Mononuclear cell (primary cell): ENCODE results near the gene SHISA6. TPM values are rescaled to one million over a fixed set of nuclear protein-coding genes. Genes with fewer than 3 reads are reported as not detected.

Experiments
- H3K27me3 ChIP-seq: 2 replicates; pipeline ENCODE4 v1.6.0; 2011; ENCODE audit warnings: low read length, control low read depth; ENCODE audit not compliant: insufficient read depth
- H3K4me1 ChIP-seq: 2 replicates; pipeline ENCODE4 v1.5.1; 2011; ENCODE audit warnings: mild to moderate bottlenecking, low read length, control low read depth; ENCODE audit not compliant: insufficient read depth
- H3K4me3 ChIP-seq: 2 replicates; pipeline ENCODE4 v1.5.1; 2011; ENCODE audit warnings: mild to moderate bottlenecking, low read length, moderate library complexity
- H3K9me3 ChIP-seq: 2 replicates; pipeline ENCODE4 v1.5.1; 2011; ENCODE audit warnings: low read depth, mild to moderate bottlenecking, control low read depth, low read length
- total RNA-seq: library from RNA; depleted of rRNA; stranded (reverse); fragments of >200 nt; gene quantifications from one replicate; pipeline ENCODE4 v1.2.3, GENCODE V29; 2012

Gene SHISA6
- total RNA-seq, 1 donor: not detected

GRCh38 chr17:11387610-11388009, 146.6 kb downstream of the SHISA6 start:
- Histone ChIP-seq H3K4me3 (no peak overlapping the region), H3K27me3 (no peaks in the 10 kb centered on the region), H3K4me1 (no peaks in the 10 kb centered on the region), H3K9me3 (no peaks in the 10 kb centered on the region)

DNA sequence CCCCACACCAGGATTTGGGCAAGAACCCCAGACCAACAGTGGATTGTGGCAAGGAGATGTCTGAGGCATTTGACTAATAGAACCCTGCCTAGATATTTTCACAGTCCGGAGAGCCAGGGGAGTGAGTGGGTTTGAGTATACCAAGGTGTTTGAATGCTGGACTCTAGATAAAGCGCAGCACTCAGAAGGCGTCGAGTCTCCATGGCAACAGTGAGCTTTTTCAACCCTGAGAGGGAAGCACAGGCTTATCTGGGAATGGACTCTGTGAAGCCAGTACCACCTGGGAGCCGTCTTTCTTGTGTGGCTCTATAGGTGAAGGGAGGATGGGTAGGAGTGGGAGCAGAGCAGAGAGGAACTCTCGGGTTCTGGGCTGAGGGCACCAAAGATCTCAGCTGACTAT, 147.0 kb downstream of the SHISA6 start:
- Histone ChIP-seq H3K9me3 (no peaks in the 10 kb centered on the region), H3K27me3 (no peaks in the 10 kb centered on the region), H3K4me3 (no peak overlapping the region), H3K4me1 (no peaks in the 10 kb centered on the region)

- H3K4me3 ChIP-seq: no peak overlapping the region
- H3K27me3 ChIP-seq: no peaks in the 10 kb centered on the region
- no peaks in the 10 kb centered on the region for H3K9me3 ChIP-seq
- H3K4me1 ChIP-seq: no peaks in the 10 kb centered on the region
These were observed 148.6 kb downstream of the SHISA6 start for GRCh38 chr17:11389583-11389982.

DNA sequence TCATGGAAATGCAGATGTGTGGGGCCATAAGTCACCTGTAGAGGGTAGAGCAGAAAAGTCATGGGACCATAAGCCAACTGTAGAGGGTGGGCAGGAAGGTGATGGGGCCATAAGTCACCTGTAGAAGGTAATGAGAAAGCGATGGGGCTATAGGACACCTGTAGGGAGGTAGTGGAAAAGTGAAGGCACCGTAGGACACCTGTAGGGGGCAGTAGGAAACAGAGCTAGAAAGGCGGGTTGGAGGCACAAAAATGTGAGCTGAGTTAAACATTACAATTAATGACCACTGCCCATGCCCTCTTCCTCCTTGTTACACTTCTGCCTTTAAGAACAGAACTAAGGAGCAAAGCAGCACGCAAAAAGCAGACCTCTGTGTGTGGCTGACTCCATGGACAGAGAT, 150.1 kb downstream of the SHISA6 start:
- no peak overlapping the region for H3K4me3 ChIP-seq

GRCh38 chr17:11404431-11405276, 163.6 kb downstream of the SHISA6 start:
- Histone ChIP-seq H3K4me3 (no peak overlapping the region), H3K27me3 (no peaks in the 10 kb centered on the region), H3K9me3 (no peaks in the 10 kb centered on the region), H3K4me1 (no peaks in the 10 kb centered on the region)

More for the DNA sequence above, 150.1 kb downstream of the SHISA6 start:
- Histone ChIP-seq H3K9me3 (no peaks in the 10 kb centered on the region), H3K27me3 (no peaks in the 10 kb centered on the region), H3K4me1 (no peaks in the 10 kb centered on the region)

GRCh38 chr17:11406716-11407115, 165.7 kb downstream of the SHISA6 start:
- H3K9me3 ChIP-seq: no peaks in the 10 kb centered on the region
- no peaks in the 10 kb centered on the region for H3K27me3 ChIP-seq
- H3K4me1 ChIP-seq: no peaks in the 10 kb centered on the region
- no peak overlapping the region for H3K4me3 ChIP-seq

GRCh38 chr17:11412654-11413053, 171.6 kb downstream of the SHISA6 start:
- Histone ChIP-seq H3K4me1 (no peaks in the 10 kb centered on the region), H3K27me3 (no peaks in the 10 kb centered on the region), H3K4me3 (no peak overlapping the region), H3K9me3 (no peaks in the 10 kb centered on the region)

- Histone ChIP-seq H3K4me1 (no peaks in the 10 kb centered on the region), H3K27me3 (no peaks in the 10 kb centered on the region), H3K9me3 (no peaks in the 10 kb centered on the region), H3K4me3 (no peak overlapping the region)
These were observed 177.3 kb downstream of the SHISA6 start for GRCh38 chr17:11418342-11418741.

GRCh38 chr17:11430751-11431150, 189.7 kb downstream of the SHISA6 start:
- Histone ChIP-seq H3K9me3 (no peaks in the 10 kb centered on the region), H3K4me3 (no peak overlapping the region), H3K4me1 (no peaks in the 10 kb centered on the region), H3K27me3 (no peaks in the 10 kb centered on the region)

GRCh38 chr17:11438673-11439072, 197.7 kb downstream of the SHISA6 start:
- no peaks in the 10 kb centered on the region for H3K27me3 ChIP-seq
- no peak overlapping the region for H3K4me3 ChIP-seq
- no peaks in the 10 kb centered on the region for H3K9me3 ChIP-seq
- no peaks in the 10 kb centered on the region for H3K4me1 ChIP-seq

DNA sequence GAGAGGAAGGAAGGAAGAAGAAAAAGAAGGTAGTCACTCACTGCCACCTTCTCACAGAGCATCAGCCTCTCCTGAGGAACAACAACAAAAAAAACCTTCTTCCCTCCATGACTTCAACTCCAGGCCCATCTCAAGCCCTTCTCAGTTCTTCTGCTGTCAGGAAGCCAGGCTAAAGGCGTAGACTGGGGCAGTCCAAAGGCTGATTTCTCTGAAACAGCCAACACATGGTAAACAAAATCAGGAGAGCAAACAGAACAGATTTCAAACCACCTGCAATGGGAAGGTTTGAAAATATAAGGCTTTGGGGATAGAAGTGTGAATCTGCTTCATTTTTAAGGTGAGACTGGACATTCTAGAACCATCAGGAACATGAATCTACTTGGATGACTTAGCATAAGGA, 200.0 kb downstream of the SHISA6 start:
- Histone ChIP-seq H3K27me3 (no peaks in the 10 kb centered on the region), H3K4me1 (no peaks in the 10 kb centered on the region), H3K9me3 (no peaks in the 10 kb centered on the region), H3K4me3 (no peak overlapping the region)

DNA sequence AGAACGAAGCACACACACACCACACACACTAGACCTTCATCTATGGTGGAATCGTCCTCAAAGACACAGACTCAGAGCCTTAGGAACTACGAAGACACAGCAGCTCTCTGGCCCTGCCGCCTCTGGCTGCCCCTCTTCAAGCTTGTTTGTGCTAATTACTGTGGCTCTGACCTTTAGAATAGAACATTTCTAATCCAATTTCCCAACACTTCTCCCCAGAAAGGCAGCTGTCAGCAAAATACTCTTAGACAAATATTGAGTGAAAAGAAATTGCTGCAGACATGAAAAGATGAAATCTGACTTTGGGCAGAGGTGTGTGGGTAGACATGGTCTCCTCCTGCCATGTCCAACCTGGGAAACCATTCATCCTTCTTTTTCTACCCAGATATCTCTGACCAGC, 205.3 kb downstream of the SHISA6 start:
- no peaks in the 10 kb centered on the region for H3K9me3 ChIP-seq
- H3K4me1 ChIP-seq: no peaks in the 10 kb centered on the region
- H3K4me3 ChIP-seq: no peak overlapping the region
- H3K27me3 ChIP-seq: no peaks in the 10 kb centered on the region

DNA sequence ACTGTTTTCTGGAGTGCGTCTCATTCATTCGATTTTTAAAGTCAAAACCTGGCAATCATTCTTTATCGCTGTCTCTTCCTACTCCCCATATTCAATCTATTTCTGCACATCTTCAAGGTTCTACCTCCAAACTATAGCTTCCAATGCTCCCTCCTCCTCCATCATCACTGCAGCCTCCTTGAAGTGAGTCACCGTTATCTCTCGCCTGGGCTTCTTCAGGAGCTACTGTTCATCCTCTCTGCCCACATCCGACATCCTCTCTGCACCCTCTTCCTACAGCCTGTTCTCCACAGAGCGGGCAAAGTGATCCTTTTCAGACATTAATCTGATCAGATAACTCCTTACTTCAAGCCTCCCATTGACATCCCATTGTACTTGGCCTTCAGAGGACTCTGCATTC, 213.1 kb downstream of the SHISA6 start:
- H3K4me1 ChIP-seq: no peaks in the 10 kb centered on the region
- no peaks in the 10 kb centered on the region for H3K27me3 ChIP-seq
- H3K4me3 ChIP-seq: no peak overlapping the region
- H3K9me3 ChIP-seq: no peaks in the 10 kb centered on the region

- no peaks in the 10 kb centered on the region for H3K4me1 ChIP-seq
- H3K4me3 ChIP-seq: no peak overlapping the region
- no peaks in the 10 kb centered on the region for H3K27me3 ChIP-seq
- H3K9me3 ChIP-seq: no peaks in the 10 kb centered on the region
These were observed 217.3 kb downstream of the SHISA6 start for GRCh38 chr17:11458279-11458678.

- H3K27me3 ChIP-seq: no peaks in the 10 kb centered on the region
- H3K4me3 ChIP-seq: no peak overlapping the region
- H3K9me3 ChIP-seq: no peaks in the 10 kb centered on the region
- H3K4me1 ChIP-seq: no peaks in the 10 kb centered on the region
These were observed 218.9 kb downstream of the SHISA6 start for GRCh38 chr17:11459861-11460331.

DNA sequence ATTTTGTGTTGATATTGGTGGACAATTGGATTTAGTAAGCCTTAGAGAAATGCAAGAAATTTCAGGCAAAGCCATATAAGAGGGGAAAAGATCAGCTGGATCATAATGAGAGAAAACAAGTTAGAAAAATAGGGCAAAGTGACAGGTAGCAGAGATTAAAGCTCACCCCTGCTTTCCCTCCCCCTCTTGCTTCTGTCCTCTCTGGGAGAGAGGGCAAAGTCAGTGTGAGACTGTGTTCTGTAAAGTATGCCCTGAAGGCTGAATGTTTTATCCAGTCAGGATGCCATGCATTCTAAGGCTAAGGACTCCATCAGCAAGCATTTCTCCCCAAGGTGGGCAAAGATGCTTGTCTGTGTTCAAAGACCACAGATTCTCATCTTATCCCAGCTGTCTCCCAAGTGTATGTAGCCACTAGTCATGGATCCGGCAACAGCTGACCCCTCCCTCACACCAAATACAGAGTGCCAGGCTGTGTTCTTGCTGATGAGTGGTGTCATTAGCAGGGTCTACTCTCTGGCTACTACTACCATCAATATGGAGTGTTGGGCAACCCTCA, 221.1 kb downstream of the SHISA6 start:
- no peaks in the 10 kb centered on the region for H3K9me3 ChIP-seq
- no peaks in the 10 kb centered on the region for H3K27me3 ChIP-seq
- no peak overlapping the region for H3K4me3 ChIP-seq
- H3K4me1 ChIP-seq: no peaks in the 10 kb centered on the region
